H1 (cell line): ENCODE data around the gene GAB3. TPM values are rescaled to one million over a fixed set of nuclear protein-coding genes. Genes with fewer than 3 reads are reported as not detected.

Experiments used
- CTCF ChIA-PET: fragments of 300-600 bp; sonication (Branson Sonifier 250); formaldehyde crosslinking; loops from one replicate; lab custom pipeline; 2021; ENCODE audit not compliant: partially characterized antibody; lab: Charles Lee
- POLR2A ChIA-PET: fragments of 300-600 bp; sonication (Branson Sonifier 250); formaldehyde crosslinking; loops from one replicate; lab custom pipeline; 2021; ENCODE audit warnings: inconsistent platforms; ENCODE audit not compliant: partially characterized antibody; lab: Charles Lee
- DNase-seq, 2 experiments: peaks; one replicate each; pipeline versions ENCODE4 v3.0.0 to v3.0.0-alpha.2; 2010 to 2022; ENCODE audit warnings: low spot score in 2 of 2, low read depth in 1 of 2, mixed read lengths in 1 of 2
- FAIRE-seq: peaks from 2 replicates; lab custom pipeline; 2011; peaks lifted over from hg19 to GRCh38; lab: Jason Lieb, UNC
- H2AFZ ChIP-seq: 2 replicates; pipeline ENCODE4 v1.8.1; 2012; ENCODE audit warnings: low read length, inconsistent platforms
- H2AK5ac ChIP-seq: 2 replicates; pipeline ENCODE4 v1.6.1; 2013; ENCODE audit warnings: low read depth, low read length
- H2BK120ac ChIP-seq: replicated peaks from 2 replicates; pipeline ENCODE3; 2013; ENCODE audit warnings: low read depth, low read length, inconsistent platforms
- H2BK12ac ChIP-seq: 2 replicates; pipeline ENCODE4 v1.6.1; 2013; ENCODE audit warnings: low read depth, low read length
- H2BK15ac ChIP-seq: 2 replicates; pipeline ENCODE4 v1.6.1; 2013; ENCODE audit warnings: low read length
- H2BK20ac ChIP-seq: 2 replicates; pipeline ENCODE4 v1.6.1; 2013; ENCODE audit warnings: low read length
- H2BK5ac ChIP-seq: 2 replicates; pipeline ENCODE4 v1.6.1; 2013; ENCODE audit warnings: low read depth, low read length
- H3K14ac ChIP-seq: 2 replicates; pipeline ENCODE4 v1.6.1; 2013; ENCODE audit warnings: inconsistent platforms; ENCODE audit not compliant: insufficient read length
- H3K18ac ChIP-seq: 2 replicates; pipeline ENCODE4 v1.6.1; 2013; ENCODE audit warnings: low read length; ENCODE audit errors: extremely low read depth
- H3K23ac ChIP-seq: 2 replicates; pipeline ENCODE4 v1.6.1; 2013; ENCODE audit warnings: inconsistent platforms; ENCODE audit not compliant: insufficient read length
- H3K23me2 ChIP-seq: 2 replicates; pipeline ENCODE4 v1.6.1; 2013; ENCODE audit warnings: low read depth, low read length
- H3K27ac ChIP-seq: 2 replicates; pipeline ENCODE4 v1.6.1; 2011; ENCODE audit warnings: low read depth, low read length, inconsistent platforms
- H3K27me3 ChIP-seq, 4 experiments: replicated peaks in 1 of 4; 1 replicate in 1 of 4; 2 replicates in 3 of 4; pipeline versions ENCODE4 v1.6.1 to v1.8.1; 2011 to 2013; ENCODE audit warnings: low read length in 3 of 4, mild to moderate bottlenecking in 3 of 4, inconsistent platforms in 2 of 4, mixed read lengths in 2 of 4, moderate library complexity in 1 of 4; ENCODE audit not compliant: control insufficient read depth in 3 of 4, insufficient read depth in 3 of 4; ENCODE audit errors: extremely low read depth in 1 of 4
- H3K36me3 ChIP-seq, 4 experiments: 2 replicates each; pipeline versions ENCODE4 v1.6.1 to v1.8.1; 2011 to 2013; ENCODE audit warnings: mild to moderate bottlenecking in 4 of 4, low read length in 3 of 4, moderate library complexity in 2 of 4, control low read depth in 1 of 4, inconsistent platforms in 1 of 4; ENCODE audit not compliant: insufficient read depth in 4 of 4, control insufficient read depth in 2 of 4
- H3K4ac ChIP-seq: replicated peaks from 2 replicates; pipeline ENCODE3; 2013; ENCODE audit warnings: low read length, low read depth, mixed read lengths, inconsistent platforms; ENCODE audit not compliant: insufficient read length
- H3K4me1 ChIP-seq, 4 experiments: replicated peaks in 1 of 4; 1 replicate in 1 of 4; 2 replicates in 3 of 4; pipeline versions ENCODE4 v1.6.1 to v1.8.1; 2011 to 2013; ENCODE audit warnings: low read length in 3 of 4, inconsistent platforms in 2 of 4, mixed read lengths in 1 of 4; ENCODE audit not compliant: insufficient read depth in 4 of 4, control insufficient read depth in 3 of 4
- H3K4me2 ChIP-seq, 2 experiments: 2 replicates each; pipeline versions ENCODE4 v1.6.1 to v1.8.1; 2011 to 2013; ENCODE audit warnings: low read depth in 2 of 2, low read length in 2 of 2, control low read depth in 1 of 2, inconsistent platforms in 1 of 2, mild to moderate bottlenecking in 1 of 2; ENCODE audit not compliant: insufficient read depth in 1 of 2
- H3K4me3 ChIP-seq, 4 experiments: fragments of 200-600, 300-600 bp in 1 of 4; sonication (generic), shearing (Covaris generic), sonication (Bioruptor Twin) in 1 of 4; 2 replicates each; pipeline versions ENCODE4 v1.5.1 to v1.8.1; 2011 to 2016; ENCODE audit warnings: low read length in 4 of 4, low read depth in 3 of 4, control low read depth in 2 of 4, inconsistent platforms in 2 of 4, mild to moderate bottlenecking in 2 of 4, mixed read lengths in 1 of 4, moderate library complexity in 1 of 4; ENCODE audit not compliant: insufficient read depth in 2 of 4; ENCODE audit errors: extremely low read depth in 1 of 4
- H3K56ac ChIP-seq: replicated peaks from 2 replicates; pipeline ENCODE3; 2013; ENCODE audit warnings: low read depth, mild to moderate bottlenecking, mixed read lengths, low read length, inconsistent platforms; ENCODE audit not compliant: insufficient read length
- H3K79me1 ChIP-seq: 2 replicates; pipeline ENCODE4 v1.6.1; 2013; ENCODE audit warnings: low read depth, low read length, control low read depth
- H3K79me2 ChIP-seq, 2 experiments: 2 replicates each; pipeline versions ENCODE4 v1.6.1 to v1.8.1; 2012 to 2013; ENCODE audit warnings: low read length in 2 of 2, mild to moderate bottlenecking in 2 of 2, inconsistent platforms in 1 of 2; ENCODE audit not compliant: insufficient read depth in 2 of 2, control insufficient read depth in 1 of 2
- H3K9ac ChIP-seq, 4 experiments: replicated peaks in 1 of 4; 1 replicate in 1 of 4; 2 replicates in 3 of 4; pipeline versions ENCODE4 v1.6.1 to v1.8.1; 2011 to 2013; ENCODE audit warnings: low read depth in 3 of 4, low read length in 3 of 4, control low read depth in 2 of 4, mild to moderate bottlenecking in 2 of 4, moderate library complexity in 2 of 4, inconsistent platforms in 1 of 4; ENCODE audit errors: extremely low read depth in 1 of 4
- H3K9me3 ChIP-seq, 2 experiments: 2 replicates each; pipeline versions ENCODE4 v1.6.1 to v1.8.1; 2012 to 2013; ENCODE audit warnings: mild to moderate bottlenecking in 2 of 2, moderate library complexity in 2 of 2, control low read depth in 1 of 2, inconsistent platforms in 1 of 2, low read depth in 1 of 2, low read length in 1 of 2, mixed read lengths in 1 of 2; ENCODE audit not compliant: insufficient read depth in 2 of 2
- H4K20me1 ChIP-seq, 2 experiments: replicated peaks in 1 of 2; 2 replicates each; pipeline versions ENCODE3 to v1.8.1; 2011 to 2013; ENCODE audit warnings: inconsistent platforms in 2 of 2, low read length in 2 of 2, mild to moderate bottlenecking in 1 of 2; ENCODE audit not compliant: insufficient read depth in 2 of 2, control insufficient read depth in 1 of 2
- H4K5ac ChIP-seq: 2 replicates; pipeline ENCODE4 v1.6.1; 2013; ENCODE audit warnings: low read length, low read depth, mixed read lengths, inconsistent platforms; ENCODE audit not compliant: insufficient read length
- H4K8ac ChIP-seq: 2 replicates; pipeline ENCODE4 v1.8.0; 2013; ENCODE audit warnings: mild to moderate bottlenecking, moderate library complexity, low read length, inconsistent platforms; ENCODE audit not compliant: insufficient read depth; ENCODE audit errors: extremely low read depth
- H4K91ac ChIP-seq: replicated peaks from 2 replicates; pipeline ENCODE3; 2013; ENCODE audit warnings: low read length, mixed read lengths, inconsistent platforms; ENCODE audit not compliant: insufficient read length
- CBX8 ChIP-seq: fragments of 300-800, 300-1000 bp; sonication (generic); IDR thresholded peaks from 2 replicates; pipeline ENCODE4 v1.7.1; 2016; ENCODE audit warnings: low read depth, low read length, borderline replicate concordance
- RFX5 ChIP-seq: IDR thresholded peaks from 2 replicates; pipeline ENCODE4 v1.6.1; 2011; ENCODE audit warnings: low read depth, low read length, improper control_type of control experiment, borderline replicate concordance
- WGBS, 2 experiments: shearing (Covaris generic) in 1 of 2; methylation state at CpG; one replicate each; pipeline versions ENCODE4 v1.1.6 to v1.1.7; 2013 to 2015; ENCODE audit warnings: low lambda C conversion rate in 2 of 2, mixed read lengths in 2 of 2, inconsistent platforms in 1 of 2, low coverage in 1 of 2, missing lambda C conversion rate in 1 of 2; ENCODE audit not compliant: insufficient replicate concordance in 2 of 2, insufficient coverage in 1 of 2, insufficient read length in 1 of 2; ENCODE audit errors: extremely low coverage in 1 of 2, missing lambda C conversion rate in 1 of 2; 5-methylcytosine and 5-hydroxymethylcytosine counted together
- polyA plus RNA-seq, 7 experiments: library from polyadenylated mRNA; depleted of rRNA in 3 of 7; stranded (reverse) in 5 of 7; unstranded in 2 of 7; fragments of >200 nt in 5 of 7; fragments of 200-250 nt in 2 of 7; gene quantifications; 1 replicate in 5 of 7; 2 replicates in 1 of 7; 4 replicates in 1 of 7; pipeline versions ENCODE4 v1.2.1 to v1.2.3, GENCODE V29; 2011 to 2013; ENCODE audit warnings: missing spikeins in 2 of 7, mixed read lengths in 2 of 7
- total RNA-seq: library from RNA; stranded (reverse); fragmentation: NEBNext Ultra II Directional; extraction: Animal tissue kit (Norgen Biotek cat#: 25700); gene quantifications from 2 replicates; pipeline ENCODE4 v1.2.1, GENCODE V29; 2021
- TF ChIP-seq, protein P1 (sequence below): IDR thresholded peaks from 2 replicates; pipeline ENCODE4 v1.6.1; 2012; ENCODE audit warnings: inconsistent platforms

The GAB3 gene
- total and polyA plus RNA-seq, 2 of the 8 experiments (the other 6 are each of a cell fraction or from before 2014, with no cell fraction given) = 0.48 to 1.2 TPM

DNA sequence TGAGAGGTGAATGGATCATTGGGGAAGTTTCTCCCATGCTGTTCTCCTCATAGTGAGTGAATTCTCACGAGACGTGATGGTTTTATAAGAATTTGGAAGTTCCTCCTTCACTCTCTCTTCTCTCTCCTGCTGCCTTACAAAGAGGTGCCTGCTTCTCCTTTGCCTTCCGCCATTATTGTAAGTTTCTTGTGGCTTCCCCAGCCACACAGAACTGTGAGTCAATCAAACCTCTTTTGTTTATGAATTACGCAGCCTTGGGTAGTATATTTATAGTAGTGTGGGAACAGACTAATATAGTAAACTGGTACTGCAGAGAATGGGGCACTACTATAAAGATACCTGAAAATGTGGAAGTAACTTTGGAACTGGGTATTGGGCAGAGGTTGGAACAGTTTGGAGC lies 89.7 kb downstream of the GAB3 start:
- Histone ChIP-seq H2AK5ac (no peak overlapping the region), H2BK15ac (no peak overlapping the region), H3K4me3 (no peak overlapping the region), H2BK5ac (no peak overlapping the region), H4K5ac (no peak overlapping the region), H3K36me3 (no peaks in the 10 kb centered on the region), H3K18ac (no peak overlapping the region), H2BK12ac (no peak overlapping the region), H3K23me2 (no peaks in the 10 kb centered on the region), H3K27me3 (no peaks in the 10 kb centered on the region), H3K56ac (no peak overlapping the region), H3K27ac (no peak overlapping the region), H3K4me1 (no peaks in the 10 kb centered on the region), H3K9me3 (0 out of 4 replicates have a peak, but pooled peaks cover 0 to 2% of the 10 kb centered on the region in 2 experiments), H3K4ac (no peak overlapping the region), H3K14ac (no peak overlapping the region), H3K79me2 (no peaks in the 10 kb centered on the region), H4K20me1 (no peaks in the 10 kb centered on the region), H3K4me2 (no peak overlapping the region), H3K23ac (no peak overlapping the region), H4K8ac (no peak overlapping the region), H2BK20ac (no peak overlapping the region), H3K9ac (no peak overlapping the region), H2AFZ (no peak overlapping the region), H2BK120ac (no peak overlapping the region), H3K79me1 (no peaks in the 10 kb centered on the region), H4K91ac (no peak overlapping the region)
- CTCF ChIA-PET = no interaction called here
- POLR2A ChIA-PET = no interaction called here
- no peak for FAIRE-seq
- 95% methylated on average over 3 of the region's 4 CpGs; no CpG with 5 or more reads in 1 of the 2 experiments for WGBS, 2 experiments
- no peak for DNase-seq
- TF ChIP-seq RFX5 (no peak), CBX8 (no peak)
- TF ChIP-seq, protein P1, sequence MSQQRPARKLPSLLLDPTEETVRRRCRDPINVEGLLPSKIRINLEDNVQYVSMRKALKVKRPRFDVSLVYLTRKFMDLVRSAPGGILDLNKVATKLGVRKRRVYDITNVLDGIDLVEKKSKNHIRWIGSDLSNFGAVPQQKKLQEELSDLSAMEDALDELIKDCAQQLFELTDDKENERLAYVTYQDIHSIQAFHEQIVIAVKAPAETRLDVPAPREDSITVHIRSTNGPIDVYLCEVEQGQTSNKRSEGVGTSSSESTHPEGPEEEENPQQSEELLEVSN = no peak
